ENCODE results near the gene MRFAP1L1.

MRFAP1L1 gene

GRCh38 chr4:6715704-6716017 is 6.0 kb upstream of the MRFAP1L1 start:
- DNase-seq = no peak

- DNase-seq = no peak
These were observed 5.3 kb upstream of the MRFAP1L1 start for GRCh38 chr4:6714954-6715353.

GRCh38 chr4:6710996-6711395 is 1.3 kb upstream of the MRFAP1L1 start:
- no peak for DNase-seq

- no peak for DNase-seq
These were observed 617 bp upstream of the MRFAP1L1 start for GRCh38 chr4:6710282-6710681.

- no peak for DNase-seq
These were observed 3.5 kb downstream of the MRFAP1L1 start for GRCh38 chr4:6706173-6706572.

GRCh38 chr4:6705646-6706045 is 4.0 kb downstream of the MRFAP1L1 start:
- peak; percentile 38 for DNase-seq

GRCh38 chr4:6703786-6704185 is 5.9 kb downstream of the MRFAP1L1 start:
- DNase-seq = peak; percentile 35

GRCh38 chr4:6702761-6703160 is 6.9 kb downstream of the MRFAP1L1 start:
- no peak for DNase-seq

- peak; percentile 76 for DNase-seq
These were observed 8.3 kb downstream of the MRFAP1L1 start for GRCh38 chr4:6701371-6701770.

GRCh38 chr4:6699903-6700302 is 9.8 kb downstream of the MRFAP1L1 start:
- DNase-seq = no peak

- no peak for DNase-seq
These were observed 10.3 kb downstream of the MRFAP1L1 start for GRCh38 chr4:6699388-6699787.

- DNase-seq = no peak
These were observed 12.5 kb downstream of the MRFAP1L1 start for GRCh38 chr4:6697131-6697530.

- no peak for DNase-seq
These were observed 13.1 kb downstream of the MRFAP1L1 start for GRCh38 chr4:6696611-6697010.

- DNase-seq = peak; percentile 49
These were observed 13.7 kb downstream of the MRFAP1L1 start for GRCh38 chr4:6695660-6696610.

- DNase-seq = no peak
These were observed 15.3 kb downstream of the MRFAP1L1 start for GRCh38 chr4:6694177-6694901.

GRCh38 chr4:6693231-6694176 is 16.2 kb downstream of the MRFAP1L1 start, which contains the start of gene S100P:
Gene S100P (plus strand): TSS chr4:6693878. CDS start chr4:6693933, 55 bp downstream.
- DNase-seq = no peak

GRCh38 chr4:6692806-6693205 is 16.9 kb downstream of the MRFAP1L1 start:
- DNase-seq = no peak

- DNase-seq = no peak
These were observed 17.3 kb downstream of the MRFAP1L1 start for GRCh38 chr4:6692379-6692778.

- DNase-seq = no peak
These were observed 20.1 kb downstream of the MRFAP1L1 start for GRCh38 chr4:6689506-6689960.

GRCh38 chr4:6688879-6689505 is 20.7 kb downstream of the MRFAP1L1 start:
- peak; percentile 85 for DNase-seq

GRCh38 chr4:6687947-6688878 is 21.5 kb downstream of the MRFAP1L1 start:
- no peak for DNase-seq

Data from activated CD4-positive, alpha-beta T cell treated with anti-CD3 and anti-CD28 coated beads for 48 hours (primary cell).